AG20443 (cell line): ENCODE results near the gene LMAN2.
A peak's percentile ranks its signal among the peaks of the same experiment; 100 is the strongest.
"Not testable (repeated sequence)": the region's sequence is repeated elsewhere in the genome, so short reads cannot be mapped to it uniquely, and the experiment has no call there.

ENCODE experiments used
- DNase-seq: peaks from one replicate; pipeline ENCODE4 v3.0.0; 2012; ENCODE audit warnings: low spot score, mixed read lengths

Gene LMAN2

GRCh38 chr5:177378884-177379883, 27.7 kb upstream of the LMAN2 start:
- no peak for DNase-seq

- no peak for DNase-seq
Measured at GRCh38 chr5:177377851-177378776, 26.6 kb upstream of the LMAN2 start.

- DNase-seq = no peak
Measured at GRCh38 chr5:177376107-177376506, 24.6 kb upstream of the LMAN2 start.

- not testable (repeated sequence) for DNase-seq
Measured at GRCh38 chr5:177375516-177375915, 24.0 kb upstream of the LMAN2 start.

- DNase-seq = no peak
Measured at GRCh38 chr5:177374211-177374610, 22.7 kb upstream of the LMAN2 start.

- DNase-seq = no peak
Measured at GRCh38 chr5:177373806-177374205, 22.3 kb upstream of the LMAN2 start.

- DNase-seq = no peak
Measured at GRCh38 chr5:177372910-177373309, 21.4 kb upstream of the LMAN2 start.

GRCh38 chr5:177372034-177372896, 20.8 kb upstream of the LMAN2 start:
- no peak for DNase-seq

- no peak for DNase-seq
Measured at GRCh38 chr5:177371120-177372033, 19.9 kb upstream of the LMAN2 start.

- peak; percentile 89 for DNase-seq
Measured at GRCh38 chr5:177370488-177371119, 19.1 kb upstream of the LMAN2 start.

- no peak for DNase-seq
Measured at GRCh38 chr5:177369645-177370440, 18.4 kb upstream of the LMAN2 start.

GRCh38 chr5:177368869-177369644, 17.6 kb upstream of the LMAN2 start:
- DNase-seq = peak; percentile 61

- no peak for DNase-seq
Measured at GRCh38 chr5:177367981-177368868, 16.8 kb upstream of the LMAN2 start.

GRCh38 chr5:177367323-177367848, 15.9 kb upstream of the LMAN2 start:
- DNase-seq = no peak

GRCh38 chr5:177366528-177367322, 15.3 kb upstream of the LMAN2 start:
- peak; percentile 96 for DNase-seq

- no peak for DNase-seq
Measured at GRCh38 chr5:177365845-177366527, 14.5 kb upstream of the LMAN2 start.
